SH-SY5Y (cell line): Measurements from ENCODE around the gene SMYD3.

Experiments used
- GATA2 ChIP-seq: IDR thresholded peaks from 2 replicates; pipeline ENCODE4 v1.6.1; 2011; ENCODE audit warnings: mild to moderate bottlenecking, low read depth, low read length
- GATA3 ChIP-seq: IDR thresholded peaks from 2 replicates; pipeline ENCODE4 v1.6.1; 2011; ENCODE audit warnings: low read depth, mild to moderate bottlenecking, low read length, moderate library complexity

DNA sequence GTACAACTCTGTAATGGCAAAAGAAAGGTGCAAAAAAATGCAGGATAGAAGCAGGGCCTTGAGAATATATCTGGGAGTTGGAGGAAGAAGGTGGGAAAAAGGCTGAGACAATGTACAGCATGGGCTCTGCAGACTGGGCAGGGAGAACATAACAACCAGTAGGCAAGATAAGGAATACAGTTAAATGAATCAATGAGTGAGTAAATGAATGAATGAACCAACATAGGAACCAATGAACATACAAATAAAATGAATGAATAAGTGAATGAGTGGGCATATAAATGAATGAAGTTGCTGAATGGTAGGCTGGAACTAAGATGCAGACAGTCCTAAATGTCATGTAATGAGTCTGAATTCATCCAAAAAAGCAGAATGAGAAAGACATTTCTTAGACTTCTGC lies 370.6 kb downstream of the SMYD3 start:
- no peak for TF ChIP-seq GATA2
- TF ChIP-seq GATA3 = no peak
